Measurements from ENCODE around the gene NKPD1.

Gene NKPD1

DNA sequence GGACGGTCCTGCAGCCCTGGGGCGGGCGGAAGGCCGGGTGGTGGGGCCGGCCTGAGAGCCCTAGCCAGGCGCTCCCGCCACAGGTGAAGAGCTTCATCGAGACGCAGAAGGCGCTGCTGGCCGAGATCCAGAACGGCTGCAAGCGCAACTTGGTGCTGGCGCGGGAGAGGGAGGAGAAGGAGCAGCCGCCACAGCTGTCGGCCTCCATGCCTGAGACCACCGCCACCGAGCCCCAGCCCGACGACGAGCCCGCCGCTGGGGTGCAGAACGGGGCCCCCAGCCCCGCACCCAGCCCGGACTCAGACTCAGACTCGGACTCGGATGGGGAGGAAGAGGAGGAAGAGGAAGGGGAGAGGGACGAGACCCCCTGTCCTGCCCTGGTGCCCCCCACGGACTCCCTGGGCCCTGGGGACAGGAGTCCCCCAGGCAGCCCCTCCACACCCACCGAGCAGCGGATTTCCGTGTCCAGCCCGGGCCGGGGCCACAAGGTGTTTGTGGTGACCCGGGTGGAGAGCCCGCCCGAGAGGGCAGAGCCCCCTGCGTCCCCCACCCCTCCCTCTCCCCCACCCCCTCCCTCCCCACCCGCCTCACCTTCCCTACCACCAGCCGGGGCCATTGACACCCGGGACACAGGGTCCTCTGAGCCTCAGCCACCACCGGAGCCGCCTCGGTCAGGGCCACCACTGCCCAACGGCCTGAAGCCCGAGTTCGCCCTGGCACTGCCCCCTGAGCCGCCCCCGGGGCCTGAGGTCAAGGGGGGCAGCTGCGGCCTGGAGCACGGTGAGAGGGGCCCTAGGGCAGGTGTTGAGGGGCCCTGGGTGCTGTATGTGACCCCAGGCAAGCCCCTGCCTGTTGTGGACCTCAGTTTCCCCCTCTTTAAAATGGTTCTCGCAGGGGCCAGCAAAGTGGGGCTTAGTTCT, 15.3 kb downstream of the NKPD1 start:
- DNase-seq (ENCODE audit: low spot score) = no peak
- H3K36me3 Mint-ChIP-seq (ENCODE audit: low read depth) = peaks cover 9% of the 10 kb centered on the region
- H3K27ac Mint-ChIP-seq = no peak overlapping the region
- peaks cover 3% of the 10 kb centered on the region for H3K4me1 Mint-ChIP-seq (ENCODE audit: low read depth)
- no peaks in the 10 kb centered on the region for H3K27me3 Mint-ChIP-seq (ENCODE audit: low read depth)
- no peak overlapping the region for H3K4me3 Mint-ChIP-seq
- H3K9me3 Mint-ChIP-seq = no peaks in the 10 kb centered on the region

DNA sequence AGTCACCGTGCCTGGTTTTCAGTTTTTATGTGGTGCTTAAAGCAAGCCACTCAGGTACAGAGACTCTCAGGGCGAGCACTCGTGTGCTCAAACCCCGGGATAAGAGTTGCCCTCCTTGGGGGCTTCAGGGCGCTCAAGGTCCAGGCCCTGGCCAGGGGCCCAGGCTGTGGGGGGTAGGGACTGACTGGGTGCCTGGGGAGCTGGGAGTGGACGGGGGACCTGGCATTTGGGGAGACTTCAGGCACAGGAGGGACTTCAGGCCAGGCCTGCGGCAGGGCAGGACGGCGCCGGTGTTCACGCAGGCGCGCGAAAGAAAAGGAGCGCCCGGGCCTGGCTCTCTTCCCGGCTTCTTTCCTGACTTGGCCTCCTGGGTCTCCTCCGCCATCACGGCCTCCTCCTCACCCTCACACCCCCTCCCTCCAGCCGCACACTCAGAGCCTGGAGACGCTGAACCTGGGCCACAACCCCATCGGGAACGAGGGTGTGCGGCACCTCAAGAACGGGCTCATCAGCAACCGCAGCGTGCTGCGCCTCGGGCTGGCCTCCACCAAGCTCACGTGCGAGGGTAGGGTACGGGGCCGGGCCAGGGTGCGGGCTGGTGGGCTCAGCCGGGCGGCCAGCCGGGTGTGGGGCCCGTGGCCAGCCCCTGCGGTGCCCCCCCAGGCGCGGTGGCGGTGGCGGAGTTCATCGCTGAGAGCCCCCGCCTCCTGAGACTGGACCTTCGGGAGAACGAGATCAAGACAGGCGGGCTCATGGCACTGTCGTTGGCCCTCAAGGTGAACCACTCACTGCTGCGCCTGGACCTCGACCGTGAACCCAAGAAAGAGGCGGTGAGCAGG, 16.1 kb downstream of the NKPD1 start:
- no peaks in the 10 kb centered on the region for H3K9me3 Mint-ChIP-seq
- peaks cover 3% of the 10 kb centered on the region for H3K4me1 Mint-ChIP-seq (ENCODE audit: low read depth)
- no peak overlapping the region for H3K27ac Mint-ChIP-seq
- H3K27me3 Mint-ChIP-seq (ENCODE audit: low read depth) = no peaks in the 10 kb centered on the region
- no peak overlapping the region for H3K4me3 Mint-ChIP-seq
- DNase-seq (ENCODE audit: low spot score) = no peak
- H3K36me3 Mint-ChIP-seq (ENCODE audit: low read depth) = peaks cover 9% of the 10 kb centered on the region

DNA sequence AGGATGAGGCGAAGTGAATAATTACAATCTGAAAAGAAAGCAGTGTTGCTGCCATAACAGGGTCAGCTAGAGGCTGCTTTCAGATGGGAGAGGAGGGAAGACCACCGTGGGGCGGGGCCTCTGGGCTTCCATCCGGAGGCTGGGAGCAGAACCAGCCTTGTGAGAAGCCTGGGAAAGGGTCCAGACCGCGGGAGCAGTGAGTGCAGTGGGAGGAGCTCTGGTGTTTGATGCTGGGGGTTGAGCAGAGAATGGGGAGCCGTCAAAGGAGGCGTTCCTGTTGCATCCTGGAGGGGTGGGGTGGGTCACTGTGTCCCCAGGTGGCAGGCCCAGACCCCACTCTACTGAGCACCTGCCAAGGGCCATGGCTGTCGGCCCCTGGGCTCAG, 18.1 kb downstream of the NKPD1 start:
- H3K36me3 Mint-ChIP-seq (ENCODE audit: low read depth) = peaks cover 8% of the 10 kb centered on the region
- H3K9me3 Mint-ChIP-seq = no peaks in the 10 kb centered on the region
- H3K27ac Mint-ChIP-seq = peak overlapping the region; percentile 31
- DNase-seq (ENCODE audit: low spot score) = no peak
- no peak overlapping the region for H3K4me3 Mint-ChIP-seq
- no peaks in the 10 kb centered on the region for H3K27me3 Mint-ChIP-seq (ENCODE audit: low read depth)
- no peaks in the 10 kb centered on the region for H3K4me1 Mint-ChIP-seq (ENCODE audit: low read depth)

DNA sequence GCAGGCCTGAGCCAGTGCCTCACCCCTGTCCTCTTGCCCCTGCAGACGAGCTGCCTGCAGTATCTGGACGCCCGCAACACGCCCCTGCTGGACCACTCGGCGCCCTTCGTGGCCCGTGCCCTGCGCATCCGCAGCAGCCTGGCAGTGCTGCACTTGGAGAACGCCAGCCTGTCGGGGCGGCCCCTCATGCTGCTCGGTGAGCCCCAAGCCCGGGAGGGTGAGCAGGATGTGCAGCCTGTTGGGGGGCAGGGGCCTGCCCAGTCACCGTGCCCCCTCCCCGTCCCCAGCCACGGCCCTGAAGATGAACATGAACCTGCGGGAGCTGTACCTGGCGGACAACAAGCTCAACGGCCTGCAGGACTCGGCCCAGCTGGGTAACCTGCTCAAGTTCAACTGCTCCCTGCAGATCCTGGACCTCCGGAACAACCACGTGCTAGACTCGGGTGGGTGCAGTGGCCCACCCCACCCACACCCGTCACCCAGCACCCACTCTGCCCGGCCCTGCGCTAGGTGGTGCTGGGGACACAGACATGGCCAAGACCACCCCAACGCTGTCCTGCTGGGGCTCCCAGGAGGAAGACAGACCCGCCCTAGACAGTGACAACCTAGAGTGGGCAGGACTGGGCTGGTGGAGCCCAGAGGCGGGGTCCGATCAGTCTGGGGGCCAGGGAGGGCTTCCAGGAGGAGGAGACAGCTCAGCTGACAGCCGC, 18.6 kb downstream of the NKPD1 start:
- Mint-ChIP-seq H3K27ac (peak overlapping the region; percentile 31), H3K9me3 (no peaks in the 10 kb centered on the region), H3K36me3 (ENCODE audit: low read depth) (peaks cover 8% of the 10 kb centered on the region), H3K27me3 (ENCODE audit: low read depth) (no peaks in the 10 kb centered on the region), H3K4me3 (no peak overlapping the region), H3K4me1 (ENCODE audit: low read depth) (peaks cover 1% of the 10 kb centered on the region)
- no peak for DNase-seq (ENCODE audit: low spot score)

DNA sequence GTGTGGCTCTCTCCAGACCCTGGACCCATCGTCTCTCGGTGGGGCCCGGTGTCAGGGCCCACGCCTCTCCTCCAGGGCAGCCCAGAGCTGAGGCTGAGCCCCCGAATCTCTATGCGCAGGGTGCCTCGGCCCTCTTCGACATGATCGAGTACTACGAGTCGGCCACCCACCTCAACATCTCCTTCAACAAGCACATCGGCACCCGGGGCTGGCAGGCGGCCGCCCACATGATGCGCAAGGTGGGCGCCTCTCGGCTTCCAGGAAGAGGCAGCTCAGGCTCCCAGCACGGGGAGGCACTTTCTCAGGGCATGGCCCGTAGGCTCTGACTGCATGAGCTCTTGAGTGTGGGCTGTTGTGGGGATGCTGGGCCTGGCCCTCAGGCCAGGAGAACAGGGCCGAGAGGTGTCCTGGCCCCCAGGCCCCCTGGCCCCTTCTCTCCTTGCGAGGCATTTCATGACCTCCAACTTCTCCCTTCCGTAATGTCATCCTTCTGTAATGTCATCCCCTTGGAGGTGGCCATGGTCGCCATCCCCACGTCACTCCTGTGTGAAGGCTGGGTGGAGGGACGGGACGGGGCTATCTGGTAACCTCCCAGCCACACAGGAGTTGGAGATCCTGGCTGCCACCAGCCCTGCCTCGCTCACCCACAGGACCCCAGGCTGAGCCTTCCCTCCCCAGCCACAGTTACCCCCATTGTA, 19.4 kb downstream of the NKPD1 start:
- no peak overlapping the region for H3K27ac Mint-ChIP-seq
- no peaks in the 10 kb centered on the region for H3K27me3 Mint-ChIP-seq (ENCODE audit: low read depth)
- H3K9me3 Mint-ChIP-seq = no peaks in the 10 kb centered on the region
- H3K36me3 Mint-ChIP-seq (ENCODE audit: low read depth) = peaks cover 8% of the 10 kb centered on the region
- H3K4me3 Mint-ChIP-seq = no peak overlapping the region
- H3K4me1 Mint-ChIP-seq (ENCODE audit: low read depth) = peaks cover 3% of the 10 kb centered on the region
- no peak for DNase-seq (ENCODE audit: low spot score)

DNA sequence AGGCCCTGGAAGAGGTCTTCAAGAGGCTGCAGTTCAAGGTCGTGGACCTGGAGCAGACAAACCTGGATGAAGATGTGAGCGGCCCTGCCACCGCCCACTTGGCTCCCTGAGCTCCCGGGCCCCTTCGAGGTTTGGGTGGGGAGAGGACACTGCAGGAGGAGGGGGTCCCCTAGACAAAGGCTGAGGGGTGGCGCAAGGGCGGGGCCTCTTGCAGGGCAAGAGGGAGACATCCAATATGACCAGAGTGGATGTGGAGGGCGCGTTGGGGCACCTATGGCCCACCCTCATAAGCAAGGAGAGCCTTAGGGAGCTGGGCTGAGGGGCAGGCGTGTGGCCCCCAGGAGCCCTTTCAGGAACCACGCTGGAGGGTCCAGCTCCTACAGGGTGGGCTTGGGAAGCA, 20.2 kb downstream of the NKPD1 start:
- DNase-seq (ENCODE audit: low spot score) = no peak
- peaks cover 3% of the 10 kb centered on the region for H3K4me1 Mint-ChIP-seq (ENCODE audit: low read depth)
- H3K36me3 Mint-ChIP-seq (ENCODE audit: low read depth) = peaks cover 8% of the 10 kb centered on the region
- no peak overlapping the region for H3K4me3 Mint-ChIP-seq
- H3K27me3 Mint-ChIP-seq (ENCODE audit: low read depth) = no peaks in the 10 kb centered on the region
- H3K27ac Mint-ChIP-seq = no peak overlapping the region
- no peaks in the 10 kb centered on the region for H3K9me3 Mint-ChIP-seq

DNA sequence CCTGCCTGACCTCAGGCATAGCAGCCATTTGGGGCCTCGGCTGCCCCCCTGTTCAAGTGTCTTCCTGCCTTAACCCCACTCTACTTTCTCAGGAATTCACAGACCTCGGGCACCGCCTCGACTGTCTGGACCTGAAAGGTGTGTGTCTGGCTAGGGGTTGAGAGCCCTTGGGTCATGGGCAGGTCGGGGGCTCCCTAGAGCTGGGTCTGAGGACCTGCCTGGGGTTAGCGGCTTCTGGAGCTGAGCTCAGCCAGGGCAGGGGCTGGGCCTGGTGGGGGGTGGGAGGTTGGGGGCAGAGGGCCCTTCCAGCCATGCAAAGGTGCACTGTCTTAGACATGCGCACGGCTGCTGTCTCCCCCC, 20.7 kb downstream of the NKPD1 start:
- no peak overlapping the region for H3K4me3 Mint-ChIP-seq

DNA sequence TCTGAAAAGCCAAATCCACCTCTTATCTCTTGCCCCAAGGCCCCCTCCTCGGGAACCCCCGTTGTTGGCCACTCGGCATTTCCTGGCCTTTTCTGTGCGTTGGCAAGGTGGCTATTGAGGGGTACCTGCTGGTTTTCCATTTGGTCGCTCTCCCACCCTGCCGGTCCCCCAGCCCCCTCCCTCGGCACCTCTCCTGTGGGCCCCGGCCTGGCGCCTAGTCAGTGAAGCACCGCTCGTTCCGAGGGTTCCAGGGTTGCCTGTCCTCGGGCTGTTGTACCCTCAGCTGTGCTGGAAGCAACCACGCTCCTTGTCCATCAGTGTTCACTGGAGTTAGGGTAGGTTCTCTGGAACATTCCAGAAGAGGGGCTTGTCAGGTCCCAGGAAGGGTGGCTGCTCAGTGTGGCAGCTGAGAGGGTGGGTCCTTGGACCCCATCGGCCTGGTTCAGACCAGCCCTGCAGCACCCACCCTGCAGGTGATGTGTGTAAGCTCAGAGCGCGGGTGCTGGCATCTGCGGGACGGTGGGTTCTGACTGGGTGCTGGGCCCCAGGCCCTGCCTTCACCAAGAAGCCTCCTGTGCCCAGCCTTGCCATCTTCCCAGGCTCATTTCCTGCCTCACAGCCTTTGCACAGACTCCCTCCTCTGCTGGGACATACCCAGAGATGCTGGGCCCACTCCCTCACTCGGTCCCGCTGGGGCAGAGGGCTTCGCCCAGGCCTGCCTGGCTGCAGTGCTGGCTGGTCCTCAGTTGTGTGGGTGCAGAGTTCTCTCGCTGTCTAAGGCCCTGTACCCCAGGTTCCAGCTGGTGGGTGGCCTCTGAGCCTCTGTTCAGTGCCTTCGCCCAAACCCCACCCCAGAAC, 21.3 kb downstream of the NKPD1 start:
- H3K4me3 Mint-ChIP-seq = no peak overlapping the region
- H3K36me3 Mint-ChIP-seq (ENCODE audit: low read depth) = peaks cover 8% of the 10 kb centered on the region
- no peak for DNase-seq (ENCODE audit: low spot score)
- no peaks in the 10 kb centered on the region for H3K9me3 Mint-ChIP-seq
- no peaks in the 10 kb centered on the region for H3K27me3 Mint-ChIP-seq (ENCODE audit: low read depth)
- no peak overlapping the region for H3K27ac Mint-ChIP-seq
- peaks cover 3% of the 10 kb centered on the region for H3K4me1 Mint-ChIP-seq (ENCODE audit: low read depth)

More for the DNA sequence above, 20.7 kb downstream of the NKPD1 start:
- H3K9me3 Mint-ChIP-seq = no peaks in the 10 kb centered on the region
- H3K27me3 Mint-ChIP-seq (ENCODE audit: low read depth) = no peaks in the 10 kb centered on the region
- peaks cover 3% of the 10 kb centered on the region for H3K4me1 Mint-ChIP-seq (ENCODE audit: low read depth)
- H3K36me3 Mint-ChIP-seq (ENCODE audit: low read depth) = peaks cover 8% of the 10 kb centered on the region
- no peak overlapping the region for H3K27ac Mint-ChIP-seq
- no peak for DNase-seq (ENCODE audit: low spot score)

DNA sequence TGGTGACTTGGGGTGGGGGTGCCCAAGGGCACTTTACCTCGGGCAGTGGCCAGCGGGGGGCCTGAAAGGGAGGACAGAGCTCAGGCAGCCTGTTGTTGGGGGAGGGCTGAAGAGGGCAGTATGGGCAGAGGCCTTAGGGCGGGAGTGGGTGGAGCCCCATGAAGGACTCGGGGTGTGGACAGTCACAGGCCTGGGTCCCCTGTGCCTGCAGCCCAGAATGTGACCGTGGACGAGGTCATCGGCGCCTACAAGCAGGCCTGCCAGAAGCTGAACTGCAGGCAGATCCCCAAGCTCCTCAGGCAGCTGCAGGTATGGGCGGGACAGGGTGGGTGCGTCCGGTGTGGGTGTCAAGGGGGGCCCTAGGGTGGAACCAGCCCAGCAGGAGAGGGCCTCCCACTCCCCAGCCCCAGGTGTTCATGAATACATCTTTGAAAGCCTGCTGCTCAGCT, 22.5 kb downstream of the NKPD1 start:
- H3K27ac Mint-ChIP-seq = no peak overlapping the region
- no peaks in the 10 kb centered on the region for H3K9me3 Mint-ChIP-seq
- H3K4me3 Mint-ChIP-seq = no peak overlapping the region
- DNase-seq (ENCODE audit: low spot score) = no peak
- H3K4me1 Mint-ChIP-seq (ENCODE audit: low read depth) = peaks cover 3% of the 10 kb centered on the region
- H3K36me3 Mint-ChIP-seq (ENCODE audit: low read depth) = peaks cover 6% of the 10 kb centered on the region
- no peaks in the 10 kb centered on the region for H3K27me3 Mint-ChIP-seq (ENCODE audit: low read depth)

DNA sequence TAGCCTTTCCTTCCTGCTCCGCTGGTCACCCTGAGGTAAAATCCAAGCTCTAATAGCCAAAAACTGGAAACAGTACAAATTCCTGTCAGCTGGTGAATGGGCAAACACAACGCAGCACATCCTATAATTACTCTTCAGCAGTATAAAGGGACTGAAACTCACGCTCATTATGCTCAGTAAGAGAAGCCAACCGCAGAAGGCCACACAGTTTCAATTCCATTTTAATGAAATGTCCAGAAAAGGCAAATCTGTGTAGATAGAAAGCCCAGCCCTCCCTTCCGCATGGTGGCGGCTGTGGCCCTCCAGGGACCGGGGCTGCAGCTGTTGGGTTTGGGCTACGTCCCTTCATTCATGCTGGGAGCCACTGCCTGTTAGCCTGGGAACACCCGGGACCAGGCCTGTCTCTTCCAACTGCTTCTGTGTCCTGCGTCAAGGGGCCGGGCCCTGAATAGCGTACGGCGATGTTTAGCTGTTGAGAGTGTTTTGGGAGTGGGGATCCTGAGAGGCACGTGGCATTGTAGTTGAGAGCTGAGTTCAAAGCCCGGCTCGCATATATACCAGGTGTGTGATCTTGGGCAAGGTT, 23.5 kb downstream of the NKPD1 start:
- Mint-ChIP-seq H3K9me3 (no peaks in the 10 kb centered on the region), H3K27me3 (ENCODE audit: low read depth) (no peaks in the 10 kb centered on the region), H3K27ac (no peak overlapping the region), H3K4me1 (ENCODE audit: low read depth) (peaks cover 3% of the 10 kb centered on the region), H3K36me3 (ENCODE audit: low read depth) (no peaks in the 10 kb centered on the region), H3K4me3 (no peak overlapping the region)
- DNase-seq (ENCODE audit: low spot score) = no peak

DNA sequence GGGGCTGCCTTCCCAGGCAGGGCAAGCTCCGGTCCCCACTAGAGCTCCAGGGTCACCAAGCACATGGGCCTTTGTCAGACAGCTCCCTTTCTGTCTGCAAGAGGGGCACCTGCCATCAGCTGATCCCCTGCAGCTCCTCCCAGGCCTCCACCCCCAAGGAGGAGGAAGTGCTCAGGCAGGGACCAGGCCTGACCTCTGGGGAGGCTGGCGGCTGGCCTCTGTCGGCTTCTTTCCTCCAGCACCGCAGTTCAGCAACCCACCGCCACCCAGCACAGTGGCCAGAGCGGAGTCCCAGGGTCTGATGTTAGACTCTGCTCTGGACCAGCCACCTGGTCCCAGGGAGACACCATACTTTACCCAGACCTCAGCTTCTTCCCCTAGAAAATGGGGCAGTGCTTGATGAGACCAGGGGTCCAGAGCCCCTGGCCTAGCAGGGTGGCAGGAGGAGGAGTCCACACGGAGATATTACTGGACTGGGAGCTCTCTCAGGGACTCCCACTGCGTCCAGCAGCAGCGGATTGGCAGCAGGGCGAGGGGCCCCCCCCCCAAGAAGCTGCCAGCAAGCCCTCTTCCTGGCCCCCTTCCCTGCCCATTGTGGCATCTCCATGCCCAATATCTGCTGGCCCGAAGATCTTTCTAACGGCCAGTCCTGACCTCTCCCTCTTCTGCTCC, 24.1 kb downstream of the NKPD1 start:
- Mint-ChIP-seq H3K4me1 (ENCODE audit: low read depth) (peaks cover 3% of the 10 kb centered on the region), H3K27me3 (ENCODE audit: low read depth) (no peaks in the 10 kb centered on the region), H3K4me3 (no peak overlapping the region), H3K27ac (no peak overlapping the region), H3K36me3 (ENCODE audit: low read depth) (no peaks in the 10 kb centered on the region), H3K9me3 (no peaks in the 10 kb centered on the region)
- no peak for DNase-seq (ENCODE audit: low spot score)

DNA sequence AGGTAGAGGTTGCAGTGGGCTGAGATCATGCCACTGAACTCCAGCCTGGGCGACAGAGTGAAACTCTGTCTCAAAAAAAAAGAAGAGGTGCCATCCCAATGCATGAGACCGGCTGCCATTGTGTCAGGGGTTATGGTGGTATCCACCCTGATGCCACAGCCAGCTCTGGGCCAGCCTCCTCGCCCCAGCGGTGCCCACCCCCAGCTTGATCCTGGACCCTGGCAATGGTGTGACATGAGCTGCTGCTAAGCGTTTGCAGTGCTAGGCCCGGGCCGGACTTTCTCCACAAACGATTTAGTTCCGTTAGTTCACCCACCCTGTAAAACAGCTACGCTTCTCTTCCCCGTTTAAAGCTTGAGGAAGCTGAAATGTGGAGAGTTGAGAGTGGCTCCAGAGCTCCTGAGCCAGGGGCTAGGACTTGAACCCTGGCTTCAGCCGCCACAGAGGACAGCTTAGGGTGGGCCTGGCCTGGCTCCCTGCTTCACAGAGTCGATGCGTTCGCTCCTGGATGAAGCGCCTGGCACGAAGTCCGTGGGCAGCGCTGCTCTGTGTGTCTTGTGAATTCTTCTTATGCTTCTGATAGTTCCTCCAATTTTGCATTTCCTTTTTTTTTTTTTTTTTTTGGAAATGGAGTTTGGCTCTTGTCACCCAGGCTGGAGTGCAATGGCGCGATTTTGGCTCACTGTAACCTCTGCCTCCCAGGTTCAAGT, 25.5 kb downstream of the NKPD1 start:
- no peaks in the 10 kb centered on the region for H3K9me3 Mint-ChIP-seq
- H3K27ac Mint-ChIP-seq = no peak overlapping the region
- no peaks in the 10 kb centered on the region for H3K36me3 Mint-ChIP-seq (ENCODE audit: low read depth)
- no peak overlapping the region for H3K4me3 Mint-ChIP-seq
- H3K4me1 Mint-ChIP-seq (ENCODE audit: low read depth) = peaks cover 3% of the 10 kb centered on the region
- H3K27me3 Mint-ChIP-seq (ENCODE audit: low read depth) = no peaks in the 10 kb centered on the region
- DNase-seq (ENCODE audit: low spot score) = no peak
